Activated CD8-positive, alpha-beta memory T cell treated with anti-CD3 and anti-CD28 coated beads, Interleukin-2, amount 50 U/mL, for 1 hour (primary cell): ENCODE data around the gene TGFBR3.
"Not testable (repeated sequence)": the region's sequence is repeated elsewhere in the genome, so short reads cannot be mapped to it uniquely, and the experiment has no call there.

Experiments used
- DNase-seq: peaks from one replicate; pipeline ENCODE4 v3.0.0-alpha.2; 2020; ENCODE audit errors: extremely low read depth

The TGFBR3 gene

DNA sequence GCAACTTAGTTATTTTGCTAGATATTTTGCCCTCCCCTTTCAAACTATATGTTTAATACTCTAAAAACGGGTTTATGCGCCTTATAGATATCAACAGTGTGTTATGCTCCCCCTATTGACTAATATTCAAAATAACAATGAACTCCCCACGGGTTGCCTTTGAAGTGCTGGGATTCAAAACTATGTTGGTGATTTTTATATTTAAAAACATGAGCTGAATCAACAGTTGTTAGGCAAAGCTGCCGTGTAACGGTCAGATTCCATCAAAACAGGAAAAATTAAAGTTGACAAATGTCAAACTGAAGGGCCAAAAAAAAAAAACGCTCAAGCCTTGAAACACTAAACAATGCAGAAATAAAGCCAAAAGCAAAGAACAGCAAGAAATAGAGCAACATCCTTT lies 2.5 kb downstream of the TGFBR3 start:
- DNase-seq: no peak

GRCh38 chr1:91881280-91881679 lies 4.7 kb downstream of the TGFBR3 start:
- DNase-seq: no peak

DNA sequence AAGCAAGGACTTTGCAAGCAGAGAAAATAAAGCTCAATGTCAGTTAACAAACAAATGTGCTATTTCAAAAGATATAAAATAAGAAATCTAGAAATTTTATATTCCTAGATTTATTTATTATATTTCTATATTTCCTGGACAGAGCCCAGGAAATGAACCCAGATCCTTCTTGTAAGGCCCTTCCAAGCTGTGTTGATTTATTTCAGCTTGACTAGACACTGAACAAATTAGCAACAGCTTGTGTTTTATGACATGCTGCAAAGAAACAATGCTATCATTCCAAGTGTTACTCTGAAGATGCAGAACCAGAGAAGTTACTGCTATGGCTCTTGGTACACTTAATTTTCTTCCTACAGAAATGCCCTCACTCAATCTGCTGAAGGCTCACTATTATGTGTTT lies 6.2 kb downstream of the TGFBR3 start:
- no peak for DNase-seq

- no peak for DNase-seq
Observed at GRCh38 chr1:91877574-91878208, 8.3 kb downstream of the TGFBR3 start.

DNA sequence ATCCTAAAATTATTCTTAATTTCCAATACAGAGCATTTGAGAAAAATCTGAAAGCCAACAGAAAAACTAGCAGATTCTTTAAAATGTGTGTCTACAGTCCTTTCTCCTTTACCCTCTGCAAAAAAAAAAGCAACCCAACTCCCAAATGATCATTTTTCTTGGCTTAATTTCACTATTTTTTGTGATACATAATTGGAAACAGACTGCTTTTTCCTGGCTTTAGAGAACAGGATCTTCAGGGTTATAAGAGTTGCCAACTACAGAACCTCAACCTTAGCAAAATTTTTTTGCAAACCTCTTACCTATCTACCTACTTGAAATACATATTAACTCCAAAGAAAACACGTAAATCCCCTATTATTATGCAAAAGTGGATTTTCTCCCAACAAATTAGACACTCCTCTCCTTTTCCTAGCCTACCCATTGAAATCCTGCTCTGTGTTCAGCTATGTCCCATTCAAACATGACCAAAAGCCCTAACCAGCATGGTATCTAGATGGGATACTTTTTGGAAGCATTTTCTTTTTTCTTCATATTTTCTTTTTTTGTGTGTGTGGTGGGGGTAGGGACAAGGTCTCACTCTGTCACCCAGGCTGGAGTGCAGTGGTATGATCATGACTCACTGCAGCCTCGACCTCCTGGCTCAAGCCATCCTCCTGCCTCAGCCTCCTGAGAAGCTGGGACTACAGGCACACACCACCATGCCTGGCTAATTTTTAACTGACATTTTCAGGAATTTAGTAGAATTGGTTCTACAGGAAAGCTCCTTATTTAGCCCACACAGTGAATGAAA lies 9.0 kb downstream of the TGFBR3 start:
- no peak for DNase-seq

GRCh38 chr1:91876040-91876470 lies 9.9 kb downstream of the TGFBR3 start:
- DNase-seq: no peak

- DNase-seq: no peak
Observed at GRCh38 chr1:91874167-91874566, 11.8 kb downstream of the TGFBR3 start.

- DNase-seq: no peak
Observed at GRCh38 chr1:91872559-91873081, 13.3 kb downstream of the TGFBR3 start.

DNA sequence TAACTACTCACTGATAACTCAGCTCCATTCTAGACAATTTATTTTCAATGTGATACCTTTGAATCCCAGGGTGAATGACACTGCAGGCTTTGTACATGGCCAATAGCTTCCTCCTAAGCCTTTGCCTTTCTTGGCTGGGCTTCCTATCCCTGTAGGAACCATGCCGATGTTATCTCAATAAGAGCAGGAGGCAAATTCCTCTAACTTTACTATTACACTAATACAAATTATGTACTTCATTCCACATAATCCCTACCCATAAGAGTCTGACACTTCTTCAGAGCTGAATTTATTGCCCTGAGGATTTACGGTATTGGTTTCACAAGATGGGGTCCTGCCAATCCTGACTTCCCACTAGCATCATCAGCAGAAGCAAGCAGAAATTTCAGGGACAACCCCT lies 14.0 kb downstream of the TGFBR3 start:
- DNase-seq: no peak

- no peak for DNase-seq
Observed at GRCh38 chr1:91870322-91870721, 15.6 kb downstream of the TGFBR3 start.

DNA sequence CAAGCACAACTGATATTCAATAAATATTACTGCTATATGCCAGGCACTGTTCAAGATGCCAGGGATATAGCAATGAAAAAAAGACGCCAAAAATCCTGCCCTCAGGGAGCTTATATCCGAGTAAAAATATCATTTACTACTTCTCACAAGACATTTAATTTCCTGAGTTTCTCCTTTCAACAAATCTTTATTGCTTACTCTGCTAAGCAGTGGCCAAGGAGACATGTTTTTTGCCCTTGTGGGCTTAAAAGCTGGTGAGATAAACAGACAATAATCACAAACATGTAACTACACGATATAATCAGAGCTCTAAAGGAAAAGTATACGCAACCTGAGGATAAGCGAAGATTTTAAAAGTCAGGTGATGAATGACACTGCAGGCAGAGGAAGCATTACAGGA lies 19.5 kb downstream of the TGFBR3 start:
- DNase-seq: no peak

- DNase-seq: no peak
Observed at GRCh38 chr1:91864017-91864700, 21.8 kb downstream of the TGFBR3 start.

DNA sequence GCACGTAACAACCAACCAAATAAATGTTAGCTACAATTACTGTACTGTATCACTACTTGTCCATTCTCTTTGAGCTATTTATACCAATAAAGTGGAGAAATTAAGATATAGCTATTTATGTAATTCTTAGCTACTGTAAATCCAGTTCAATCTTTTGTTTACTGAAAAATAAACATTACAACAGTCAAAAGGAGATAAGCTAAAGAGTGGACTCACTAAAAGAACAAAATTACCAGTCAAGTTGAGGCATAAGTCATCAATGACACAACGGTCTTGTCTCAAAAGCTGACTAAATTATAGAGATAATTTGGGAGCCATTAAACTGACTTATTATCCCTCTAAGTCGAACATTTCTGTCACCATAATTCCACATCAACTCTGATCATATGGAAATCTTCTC lies 22.5 kb downstream of the TGFBR3 start:
- no peak for DNase-seq

- no peak for DNase-seq
Observed at GRCh38 chr1:91862120-91862519, 23.8 kb downstream of the TGFBR3 start.

- DNase-seq: no peak
Observed at GRCh38 chr1:91857557-91858239, 28.3 kb downstream of the TGFBR3 start.

DNA sequence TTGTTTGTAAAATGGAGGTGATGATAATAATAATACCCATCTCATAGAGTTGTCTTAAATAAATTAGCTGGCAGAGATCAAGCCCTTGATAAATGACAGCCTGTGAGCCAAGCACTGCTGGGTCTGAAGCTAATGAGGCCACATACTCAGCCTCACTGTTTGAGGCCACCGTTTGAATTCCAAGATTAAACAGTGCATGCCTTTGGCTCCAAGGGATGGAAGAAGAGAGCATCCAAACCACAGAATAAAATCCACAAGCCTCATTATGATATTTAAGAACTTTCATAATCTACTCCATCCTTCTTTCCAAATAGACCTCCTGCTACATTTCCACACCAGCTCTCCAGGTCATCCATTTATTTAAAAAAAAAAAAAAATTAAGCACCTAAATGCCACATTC lies 29.0 kb downstream of the TGFBR3 start:
- DNase-seq: no peak

GRCh38 chr1:91854852-91855534 lies 31.0 kb downstream of the TGFBR3 start:
- DNase-seq: no peak

- DNase-seq: no peak
Observed at GRCh38 chr1:91853397-91853796, 32.6 kb downstream of the TGFBR3 start.

- not testable (repeated sequence) for DNase-seq
Observed at GRCh38 chr1:91852011-91852410, 33.9 kb downstream of the TGFBR3 start.

GRCh38 chr1:91851130-91852010 lies 34.6 kb downstream of the TGFBR3 start:
- no peak for DNase-seq
